MM.1S (cell line): Measurements from ENCODE around the gene RYK.

Source experiments
- CTCF ChIP-seq: fragments of 300-600 bp; sonication (generic); IDR thresholded peaks from 2 replicates; pipeline ENCODE4 v1.5.1; 2016; ENCODE audit warnings: antibody characterized with exemption, low read length, mixed read lengths
- EZH2 ChIP-seq: fragments of 300-600 bp; sonication (generic); optimal IDR thresholded peaks from 2 replicates; pipeline ENCODE3; 2017; ENCODE audit warnings: low read depth, mild to moderate bottlenecking, antibody characterized with exemption, low read length, mixed read lengths
- EZH2phosphoT487 ChIP-seq: fragments of 300-600 bp; sonication (generic); IDR thresholded peaks from 2 replicates; pipeline ENCODE4 v1.6.1; 2018; ENCODE audit warnings: antibody characterized with exemption, low read length

DNA sequence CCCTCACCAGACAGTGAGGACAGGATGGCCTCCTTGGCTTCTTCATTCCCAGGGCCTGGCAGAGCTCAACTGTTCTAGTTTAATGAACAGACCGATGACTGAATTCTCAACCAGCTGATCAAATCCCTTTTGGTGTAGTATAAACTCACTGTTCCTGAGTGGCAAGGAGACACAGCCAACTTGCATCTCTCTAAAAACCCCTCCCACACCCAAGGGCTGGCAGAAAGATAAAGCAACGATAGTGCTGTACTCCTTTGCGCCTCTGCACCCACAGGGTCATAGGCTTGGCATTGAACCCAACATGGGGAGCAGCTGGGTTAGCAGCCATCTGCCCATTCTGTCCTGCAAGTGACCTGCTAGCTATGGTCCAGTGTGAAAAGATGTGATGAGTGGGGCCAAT lies 103.2 kb downstream of the RYK start:
- no peak for TF ChIP-seq CTCF
- TF ChIP-seq EZH2 = no peak
- TF ChIP-seq EZH2phosphoT487 = no peak
